AG04450 (cell line): Measurements from ENCODE around the gene FERD3L. TPM values are rescaled to one million over a fixed set of nuclear protein-coding genes. Genes with fewer than 3 reads are reported as not detected.
"Not testable (repeated sequence)": the region's sequence is repeated elsewhere in the genome, so short reads cannot be mapped to it uniquely, and the experiment has no call there.

Experiments used
- CTCF ChIA-PET: fragments of 300-600, 350-600 bp; formaldehyde crosslinking; extraction: SDS; loops from one replicate; lab custom pipeline; 2022; ENCODE audit warnings: antibody characterized with exemption, inconsistent platforms; lab: Charles Lee
- POLR2A ChIA-PET: fragments of 350-600 bp; formaldehyde crosslinking; extraction: SDS; loops from one replicate; lab custom pipeline; 2021; ENCODE audit warnings: antibody characterized with exemption, inconsistent platforms; lab: Yijun Ruan, JAX
- DNase-seq: peaks from one replicate; pipeline ENCODE4 v3.0.0-alpha.2; 2011; ENCODE audit warnings: low read depth, low spot score
- H3K27ac ChIP-seq: one replicate; pipeline ENCODE4 v1.5.1; 2012; ENCODE audit warnings: low read depth, low read length, control low read depth
- H3K27me3 ChIP-seq: one replicate; pipeline ENCODE4 v1.6.0; 2012; ENCODE audit warnings: low read length; ENCODE audit not compliant: control insufficient read depth, insufficient read depth
- H3K4me3 ChIP-seq: 2 replicates; pipeline ENCODE4 v1.5.1; 2011; ENCODE audit warnings: mild to moderate bottlenecking, low read depth, low read length, control low read depth
- H3K9me3 ChIP-seq: 2 replicates; pipeline ENCODE4 v1.5.1; 2012; ENCODE audit warnings: low read length; ENCODE audit not compliant: control insufficient read depth, insufficient read depth
- CTCF ChIP-seq: IDR thresholded peaks from 2 replicates; pipeline ENCODE4 v1.5.1; 2011; ENCODE audit warnings: low read depth, low read length, control low read depth, inconsistent platforms
- polyA minus RNA-seq: library from RNA; depleted of rRNA, polyadenylated mRNA; stranded (reverse); fragments of >200 nt; gene quantifications from 2 replicates; pipeline ENCODE4 v1.2.3, GENCODE V29; 2011; rRNA and poly(A)+ RNA removed
- polyA plus RNA-seq: library from polyadenylated mRNA; depleted of rRNA; stranded (reverse); fragments of >200 nt; gene quantifications from 2 replicates; pipeline ENCODE4 v1.2.3, GENCODE V29; 2011; rRNA removed

FERD3L gene
- not detected in 2 replicates for polyA plus RNA-seq
- polyA minus RNA-seq = not detected in 2 replicates

DNA sequence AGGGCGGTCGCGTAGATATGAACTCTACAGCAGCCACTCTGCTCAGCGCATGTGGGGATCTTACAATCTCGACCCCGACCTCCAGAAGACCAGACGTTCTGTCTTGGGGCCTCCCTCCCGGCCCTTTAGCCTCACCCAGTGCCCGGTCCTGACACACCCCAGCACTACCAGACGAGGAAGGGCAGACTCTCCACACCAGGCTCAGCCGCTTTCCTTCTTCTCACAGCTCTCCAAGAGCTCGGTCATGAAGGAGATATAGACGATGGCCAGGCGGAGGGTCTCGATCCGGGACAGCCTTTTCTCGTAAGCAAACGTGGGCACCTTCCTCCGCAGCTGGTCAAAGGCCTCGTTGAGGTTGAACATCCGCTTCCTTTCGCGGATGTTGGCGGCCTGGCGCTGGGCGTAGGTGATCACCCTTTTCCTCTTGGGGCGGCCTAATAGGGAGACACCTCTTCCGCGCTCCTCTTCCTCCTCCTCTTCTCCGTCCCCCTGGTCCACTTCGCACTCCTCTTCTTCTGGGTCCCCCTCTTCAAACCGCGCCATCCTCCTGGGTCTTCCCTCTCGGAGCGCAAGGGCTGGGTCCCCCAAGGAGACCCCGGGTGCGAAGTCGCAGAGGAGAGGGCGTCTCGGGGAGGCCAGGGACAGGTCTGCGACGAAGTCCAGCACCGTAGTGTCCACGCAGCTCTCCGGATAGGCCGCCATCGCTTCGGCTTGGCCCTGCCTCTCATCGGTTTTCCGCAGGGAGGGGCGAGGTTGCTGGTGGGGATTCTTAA is at the start of gene FERD3L:
FERD3L (minus strand) TSS at position 761 of the 773 bp plus-strand sequence; CDS start at position 702, 59 bp downstream.
- H3K27me3 ChIP-seq = peaks cover 33% of the 10 kb centered on the region
- CTCF ChIA-PET = no interaction called here
- no peak within 1 kb of the TSS for H3K27ac ChIP-seq
- H3K9me3 ChIP-seq = peaks cover 5% of the 10 kb centered on the region; the same call in 1 of the 2 replicates
- TF ChIP-seq CTCF = no peak
- POLR2A ChIA-PET = no interaction called here
- DNase-seq = no peak
- no peak within 1 kb of the TSS for H3K4me3 ChIP-seq

DNA sequence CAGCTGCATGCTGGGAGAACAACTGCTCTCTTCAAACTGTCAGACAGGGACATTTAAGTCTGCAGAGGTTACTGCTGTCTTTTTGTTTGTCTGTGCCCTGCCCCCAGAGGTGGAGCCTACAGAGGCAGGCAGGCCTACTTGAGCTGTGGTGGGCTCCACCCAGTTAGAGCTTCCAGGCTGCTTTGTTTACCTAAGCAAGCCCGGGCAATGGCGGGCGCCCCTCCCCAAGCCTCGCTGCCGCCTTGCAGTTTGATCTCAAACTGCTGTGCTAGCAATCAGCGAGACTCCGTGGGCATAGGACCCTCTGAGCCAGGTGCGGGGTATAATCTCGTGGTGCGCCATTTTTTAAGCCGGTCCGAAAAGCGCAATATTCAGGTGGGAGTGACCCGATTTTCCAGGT is 49.2 kb upstream of the FERD3L start:
- H3K27ac ChIP-seq, H3K4me3 ChIP-seq, DNase-seq, H3K9me3 ChIP-seq, CTCF ChIA-PET, H3K27me3 ChIP-seq, POLR2A ChIA-PET: not testable (repeated sequence)

DNA sequence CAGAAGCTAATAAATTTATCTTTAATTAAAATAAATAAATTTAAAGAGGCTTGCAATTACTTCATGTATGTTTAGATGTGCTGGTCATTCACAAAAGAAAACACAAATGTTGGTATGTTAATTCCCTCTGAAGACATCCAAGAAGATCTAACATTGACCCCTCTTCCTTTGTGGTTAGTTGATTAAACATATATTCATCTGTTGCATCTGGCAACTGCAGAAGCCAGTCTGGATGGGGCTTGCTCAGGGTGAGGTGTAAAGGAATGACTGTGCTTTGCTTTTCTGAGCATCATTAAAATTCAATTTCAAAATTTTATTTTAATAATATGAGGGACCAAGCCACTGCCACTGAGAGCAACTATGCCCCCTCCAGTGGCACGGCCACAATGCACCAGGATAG is 36.4 kb upstream of the FERD3L start:
- CTCF ChIA-PET = interaction anchor here (0.6 kb wide), 1 partner anchor 310 kb away, joined by 4 read pairs; no protein-coding TSS in a partner anchor

DNA sequence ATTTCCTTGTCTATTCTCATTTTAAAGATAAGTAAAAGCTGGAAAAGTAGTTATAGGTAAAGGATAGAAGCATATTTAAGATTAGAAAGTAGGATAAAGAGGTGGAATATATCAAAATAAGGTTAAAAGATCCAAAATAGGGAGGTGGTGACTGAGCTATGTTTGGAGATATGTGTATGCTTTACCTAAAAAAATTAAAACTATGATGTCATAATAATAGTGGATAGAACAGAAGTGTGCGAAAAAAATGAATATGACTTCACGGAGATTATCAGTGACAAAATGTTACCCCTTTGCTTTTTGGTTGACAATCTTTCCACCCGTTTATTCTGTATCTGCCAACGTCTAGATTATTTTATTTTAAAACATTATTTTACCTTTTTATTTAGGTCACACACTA is 33.4 kb upstream of the FERD3L start:
- no peak for DNase-seq
- H3K9me3 ChIP-seq = no peaks in the 10 kb centered on the region; the same call in 1 of the 2 replicates
- H3K4me3 ChIP-seq = no peak overlapping the region
- ChIA-PET CTCF (no interaction called here), POLR2A (no interaction called here)
- no peak overlapping the region for H3K27ac ChIP-seq
- no peaks in the 10 kb centered on the region for H3K27me3 ChIP-seq
- TF ChIP-seq CTCF = no peak

More for the DNA sequence above, 36.4 kb upstream of the FERD3L start:
- POLR2A ChIA-PET = no interaction called here
- no peak overlapping the region for H3K27ac ChIP-seq
- no peak for DNase-seq
- no peaks in the 10 kb centered on the region for H3K27me3 ChIP-seq
- H3K4me3 ChIP-seq = no peak overlapping the region
- TF ChIP-seq CTCF = no peak
- H3K9me3 ChIP-seq = no peaks in the 10 kb centered on the region; the same call in 1 of the 2 replicates

DNA sequence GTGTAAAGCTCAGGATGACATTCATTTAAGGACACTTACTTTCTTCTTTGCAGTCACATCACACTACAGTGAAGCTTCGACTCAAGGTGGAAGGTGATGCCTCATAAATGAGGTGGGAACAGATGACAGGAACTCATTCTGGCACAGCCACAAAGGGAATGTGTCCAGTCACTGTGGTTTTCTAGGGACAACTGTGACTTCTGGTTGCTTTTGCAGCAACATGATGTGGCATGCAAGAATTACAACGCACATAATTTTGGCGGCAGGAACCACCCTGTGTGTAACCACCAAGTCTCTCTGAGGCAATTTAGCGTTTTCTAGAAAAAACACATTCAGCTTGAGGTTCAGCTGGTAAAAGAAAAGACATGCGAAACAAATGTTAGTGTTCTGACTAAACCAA is 32.0 kb upstream of the FERD3L start:
- H3K9me3 ChIP-seq = no peaks in the 10 kb centered on the region; the same call in 1 of the 2 replicates
- H3K4me3 ChIP-seq = no peak overlapping the region
- no peaks in the 10 kb centered on the region for H3K27me3 ChIP-seq
- no peak for TF ChIP-seq CTCF
- POLR2A ChIA-PET = no interaction called here
- DNase-seq = no peak
- CTCF ChIA-PET = no interaction called here
- H3K27ac ChIP-seq = no peak overlapping the region
